ENCODE results near the gene WNT9A. TPM values are rescaled to one million over a fixed set of nuclear protein-coding genes. Genes with fewer than 3 reads are reported as not detected.
A peak's percentile ranks its signal among the peaks of the same experiment; 100 is the strongest.

WNT9A gene
- total and polyA plus RNA-seq, 3 experiments from 2014 or later, result 0.07 to 0.13 TPM; not detected in 1

GRCh38 chr1:227869851-227870305, 77.9 kb downstream of the WNT9A start:
- CTCF ChIA-PET, result no interaction called here
- POLR2A ChIA-PET, result no interaction called here
- H3K27ac Mint-ChIP-seq, result peak overlapping the region in 3 of 8 donors; percentile 20 to 52 (median 45)

GRCh38 chr1:227869279-227869842, 78.4 kb downstream of the WNT9A start:
- H3K9me3 Mint-ChIP-seq, result peaks cover 5 to 15% (median 8%) of the 10 kb centered on the region in 5 donors
- POLR2A ChIA-PET, result no interaction called here
- CTCF ChIA-PET, result no interaction called here
- peaks cover 35% of the 10 kb centered on the region for H3K4me1 ChIP-seq (ENCODE audit: insufficient read depth, low read length)
- DNase-seq, result no peak
- peak overlapping the region in 6 of 7 donors; percentile 0 to 73 (median 57) for H3K4me3 Mint-ChIP-seq
- no peak overlapping the region for H3K27ac ChIP-seq (ENCODE audit: low read depth, low read length)
- no peaks in the 10 kb centered on the region for H3K36me3 ChIP-seq (ENCODE audit: insufficient read depth, low read length)
- H3K36me3 Mint-ChIP-seq, result peaks cover 0 to 18% (median 3%) of the 10 kb centered on the region in 3 donors
- H3K27me3 Mint-ChIP-seq, result peaks cover 8 to 9% of the 10 kb centered on the region in 2 donors
- peak overlapping the region in 4 of 8 donors; percentile 1 to 67 (median 42) for H3K27ac Mint-ChIP-seq
- peaks cover 28 to 37% (median 36%) of the 10 kb centered on the region in 3 donors for H3K4me1 Mint-ChIP-seq
- peaks cover 3% of the 10 kb centered on the region for H3K9me3 ChIP-seq (ENCODE audit: low read length)
- no peak overlapping the region for H3K4me3 ChIP-seq (ENCODE audit: low read length)
- H3K27me3 ChIP-seq (ENCODE audit: insufficient read depth, low read length, poor library complexity, severe bottlenecking), result no peaks in the 10 kb centered on the region

More at GRCh38 chr1:227869851-227870305, 77.9 kb downstream of the WNT9A start:
- H3K9me3 ChIP-seq (ENCODE audit: low read length), result peaks cover 3% of the 10 kb centered on the region
- no peak overlapping the region for H3K4me3 ChIP-seq (ENCODE audit: low read length)
- H3K4me1 ChIP-seq (ENCODE audit: insufficient read depth, low read length), result peaks cover 35% of the 10 kb centered on the region
- Mint-ChIP-seq H3K9me3 (peaks cover 0 to 10% (median 3%) of the 10 kb centered on the region in 5 donors), H3K4me1 (peaks cover 28 to 37% (median 36%) of the 10 kb centered on the region in 3 donors), H3K27me3 (peaks cover 8 to 14% of the 10 kb centered on the region in 2 donors), H3K4me3 (peak overlapping the region in 6 of 7 donors; percentile 53 to 73 (median 66)), H3K36me3 (peaks cover 0 to 12% (median 0%) of the 10 kb centered on the region in 3 donors)
- H3K27ac ChIP-seq (ENCODE audit: low read depth, low read length), result no peak overlapping the region
- peak in 1 of 5 donors; percentile 47 for DNase-seq
- no peaks in the 10 kb centered on the region for H3K27me3 ChIP-seq (ENCODE audit: insufficient read depth, low read length, poor library complexity, severe bottlenecking)
- H3K36me3 ChIP-seq (ENCODE audit: insufficient read depth, low read length), result no peaks in the 10 kb centered on the region

Other genes starting within 250 kb of the WNT9A start
- gene JMJD4, start 212.6 kb downstream of the WNT9A start, total RNA-seq, result 10 to 100 TPM; 23.1 to 25.8 TPM
- 28.0 TPM for gene JMJD4, start 212.6 kb downstream of the WNT9A start, polyA plus RNA-seq
- gene SNAP47, start 212.5 kb downstream of the WNT9A start, total RNA-seq, result 10 to 100 TPM; 27.0 to 28.4 TPM
- 47.4 TPM for gene SNAP47, start 212.5 kb downstream of the WNT9A start, polyA plus RNA-seq
- not detected for gene PRSS38, start 132.3 kb downstream of the WNT9A start, total RNA-seq
- not detected for gene PRSS38, start 132.3 kb downstream of the WNT9A start, polyA plus RNA-seq
- gene WNT3A, start 59.1 kb upstream of the WNT9A start, total RNA-seq, result not detected
- gene WNT3A, start 59.1 kb upstream of the WNT9A start, polyA plus RNA-seq, result not detected
- gene ARF1, start 134.8 kb upstream of the WNT9A start, total RNA-seq, result 100 to 1,000 TPM; 379 TPM
- gene ARF1, start 134.8 kb upstream of the WNT9A start, polyA plus RNA-seq, result 569 TPM
- gene C1orf35, start 155.4 kb upstream of the WNT9A start, total RNA-seq, result 10 to 100 TPM; 28.7 to 29.2 TPM
- gene C1orf35, start 155.4 kb upstream of the WNT9A start, polyA plus RNA-seq, result 21.4 TPM
- 10 to 100 TPM; 70.0 to 71.8 TPM for gene MRPL55, start 161.4 kb upstream of the WNT9A start, total RNA-seq
- 146 TPM for gene MRPL55, start 161.4 kb upstream of the WNT9A start, polyA plus RNA-seq
- 100 to 1,000 TPM; 222 to 245 TPM for gene GUK1, start 192.3 kb upstream of the WNT9A start, total RNA-seq
- gene GUK1, start 192.3 kb upstream of the WNT9A start, polyA plus RNA-seq, result 467 TPM
- gene GJC2, start 202.0 kb upstream of the WNT9A start, total RNA-seq, result 1 to 10 TPM in 1 of 2 experiments, under 1 TPM in 1; 0.57 to 1.1 TPM
- not detected for gene GJC2, start 202.0 kb upstream of the WNT9A start, polyA plus RNA-seq
- 10 to 100 TPM; 12.6 to 13.6 TPM for gene IBA57, start 217.9 kb upstream of the WNT9A start, total RNA-seq
- gene IBA57, start 217.9 kb upstream of the WNT9A start, polyA plus RNA-seq, result 5.4 TPM